NCI-H510A treated with DMSO at 0.1 percent for 48 hours (cell line): Measurements from ENCODE around the gene PRSS2.

Experiments used
- DNase-seq: peaks from one replicate; lab custom pipeline; 2025; lab: John Stamatoyannopoulos, UW

Gene PRSS2

DNA sequence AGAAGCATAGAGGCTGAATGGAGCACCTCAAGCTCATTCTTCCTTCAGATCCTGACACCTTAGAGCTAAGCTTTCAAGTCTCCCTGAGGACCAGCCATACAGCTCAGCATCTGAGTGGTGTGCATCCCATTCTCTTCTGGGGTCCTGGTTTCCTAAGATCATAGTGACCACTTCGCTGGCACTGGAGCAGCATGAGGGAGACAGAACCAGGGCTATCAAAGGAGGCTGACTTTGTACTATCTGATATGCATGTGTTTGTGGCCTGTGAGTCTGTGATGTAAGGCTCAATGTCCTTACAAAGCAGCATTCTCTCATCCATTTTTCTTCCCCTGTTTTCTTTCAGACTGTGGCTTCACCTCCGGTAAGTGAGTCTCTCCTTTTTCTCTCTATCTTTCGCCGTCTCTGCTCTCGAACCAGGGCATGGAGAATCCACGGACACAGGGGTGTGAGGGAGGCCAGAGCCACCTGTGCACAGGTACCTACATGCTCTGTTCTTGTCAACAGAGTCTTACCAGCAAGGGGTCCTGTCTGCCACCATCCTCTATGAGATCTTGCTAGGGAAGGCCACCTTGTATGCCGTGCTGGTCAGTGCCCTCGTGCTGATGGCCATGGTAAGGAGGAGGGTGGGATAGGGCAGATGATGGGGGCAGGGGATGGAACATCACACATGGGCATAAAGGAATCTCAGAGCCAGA is 31.0 kb downstream of the PRSS2 start:
- DNase-seq: no peak

DNA sequence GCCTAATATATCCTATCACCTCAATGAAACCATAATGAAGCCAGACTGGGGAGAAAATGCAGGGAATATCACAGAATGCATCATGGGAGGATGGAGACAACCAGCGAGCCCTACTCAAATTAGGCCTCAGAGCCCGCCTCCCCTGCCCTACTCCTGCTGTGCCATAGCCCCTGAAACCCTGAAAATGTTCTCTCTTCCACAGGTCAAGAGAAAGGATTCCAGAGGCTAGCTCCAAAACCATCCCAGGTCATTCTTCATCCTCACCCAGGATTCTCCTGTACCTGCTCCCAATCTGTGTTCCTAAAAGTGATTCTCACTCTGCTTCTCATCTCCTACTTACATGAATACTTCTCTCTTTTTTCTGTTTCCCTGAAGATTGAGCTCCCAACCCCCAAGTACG is 31.5 kb downstream of the PRSS2 start:
- DNase-seq: no peak

DNA sequence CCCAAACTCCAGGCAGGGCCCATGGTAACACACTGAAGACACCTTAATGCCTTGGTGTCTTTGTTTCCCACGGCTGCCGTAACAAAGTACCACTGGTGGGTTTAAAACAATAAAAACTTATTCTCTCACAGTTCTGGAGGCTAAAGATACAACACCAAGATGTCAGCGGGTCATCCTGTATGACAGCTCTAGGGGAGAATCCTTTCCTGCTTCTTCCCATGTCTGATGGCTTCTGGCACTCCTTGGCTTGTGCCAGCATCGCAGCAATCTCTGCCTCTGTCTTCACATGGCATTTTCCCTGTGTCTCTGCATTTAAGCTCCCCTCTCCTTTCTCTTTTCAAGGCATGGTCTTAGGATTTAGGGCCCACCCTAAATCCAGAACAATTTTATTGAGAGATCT is 33.1 kb downstream of the PRSS2 start:
- no peak for DNase-seq

DNA sequence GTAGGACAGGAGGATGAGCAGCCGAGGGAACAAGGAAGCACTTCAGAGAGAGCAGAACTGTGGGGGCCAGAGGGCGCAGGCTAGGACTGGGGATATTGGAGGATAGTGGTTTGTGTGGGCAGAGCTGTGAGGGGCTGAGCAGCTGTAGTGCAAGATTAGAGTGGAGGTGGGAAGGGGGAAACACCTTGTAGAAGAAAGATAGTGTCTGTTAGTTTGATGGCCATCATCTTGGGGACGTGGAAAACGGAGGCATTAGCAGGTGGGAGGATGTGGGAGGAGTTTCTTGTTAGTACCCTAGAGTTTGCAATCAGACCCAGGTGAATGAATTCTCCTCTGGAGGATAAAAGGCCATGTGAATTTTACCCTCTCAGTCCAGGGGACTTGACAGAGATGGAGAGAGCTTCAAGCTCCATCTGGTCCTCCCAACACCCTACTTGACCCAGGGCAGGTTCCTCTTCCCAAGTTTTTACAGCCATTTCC is 34.0 kb downstream of the PRSS2 start:
- no peak for DNase-seq

DNA sequence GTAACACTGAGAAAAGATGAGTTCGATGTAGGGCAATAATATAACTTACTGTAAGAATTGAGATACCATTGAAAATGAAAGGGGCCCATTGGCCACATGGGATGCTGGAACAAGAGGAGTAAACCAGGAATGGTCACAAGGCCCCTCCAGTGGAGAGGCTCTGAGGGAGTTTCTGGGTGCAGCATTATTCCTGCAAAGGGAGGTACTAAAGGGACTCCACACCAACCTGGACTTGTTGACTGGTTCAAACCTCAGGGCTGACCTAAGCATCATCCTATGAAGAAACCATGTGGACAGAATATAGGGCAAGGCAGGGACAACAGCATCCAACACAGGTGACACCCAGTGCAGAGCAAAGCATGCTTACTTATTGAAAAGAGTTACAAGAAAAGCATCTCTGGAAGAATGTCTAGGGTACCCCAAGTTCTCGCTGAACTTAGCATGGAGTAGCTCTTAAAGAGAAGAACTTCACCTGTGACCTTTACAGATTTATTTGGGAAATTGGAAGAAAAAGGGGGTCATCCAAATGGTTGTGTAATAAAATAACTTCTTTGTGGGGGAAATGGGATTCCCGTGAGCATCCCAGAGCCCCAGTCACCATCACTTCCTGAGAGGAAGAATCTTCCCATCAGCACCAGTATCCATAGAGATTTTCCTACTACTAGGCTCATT is 34.7 kb downstream of the PRSS2 start:
- no peak for DNase-seq

DNA sequence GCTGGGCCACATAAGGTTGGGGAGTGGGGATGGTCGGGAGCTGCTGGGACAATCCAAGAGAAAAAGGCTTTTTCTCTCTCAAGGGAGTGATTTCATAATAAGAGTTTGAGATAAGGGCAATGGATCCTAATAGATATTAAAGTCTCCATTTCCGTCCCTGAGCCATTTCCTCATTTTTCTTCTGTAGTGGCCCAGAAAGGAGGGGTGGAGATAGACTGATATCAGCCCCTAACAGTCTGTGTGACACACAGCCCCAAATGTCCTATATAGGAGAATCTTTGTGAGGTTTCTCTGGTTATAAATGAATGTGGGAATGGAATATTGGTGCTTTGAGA is 35.2 kb downstream of the PRSS2 start:
- no peak for DNase-seq

DNA sequence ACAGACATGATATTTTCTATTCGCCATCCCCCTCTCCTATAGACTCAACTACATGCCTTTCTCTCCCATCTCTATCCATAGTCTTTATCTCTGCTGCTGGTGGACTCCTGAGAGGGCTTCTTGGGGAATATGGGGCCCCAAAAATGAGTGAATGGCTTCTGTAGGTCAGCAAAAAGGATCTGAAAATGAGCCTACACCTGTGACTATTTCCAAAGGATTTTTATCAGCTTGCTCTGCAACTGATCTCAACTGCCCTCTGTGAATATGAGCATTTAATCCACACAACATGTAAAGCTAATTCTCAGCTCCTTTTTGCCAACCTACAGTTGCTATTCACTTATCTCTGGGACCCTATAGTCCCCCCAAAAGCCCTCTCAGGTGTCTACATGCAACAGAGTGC is 36.2 kb downstream of the PRSS2 start:
- DNase-seq: no peak

DNA sequence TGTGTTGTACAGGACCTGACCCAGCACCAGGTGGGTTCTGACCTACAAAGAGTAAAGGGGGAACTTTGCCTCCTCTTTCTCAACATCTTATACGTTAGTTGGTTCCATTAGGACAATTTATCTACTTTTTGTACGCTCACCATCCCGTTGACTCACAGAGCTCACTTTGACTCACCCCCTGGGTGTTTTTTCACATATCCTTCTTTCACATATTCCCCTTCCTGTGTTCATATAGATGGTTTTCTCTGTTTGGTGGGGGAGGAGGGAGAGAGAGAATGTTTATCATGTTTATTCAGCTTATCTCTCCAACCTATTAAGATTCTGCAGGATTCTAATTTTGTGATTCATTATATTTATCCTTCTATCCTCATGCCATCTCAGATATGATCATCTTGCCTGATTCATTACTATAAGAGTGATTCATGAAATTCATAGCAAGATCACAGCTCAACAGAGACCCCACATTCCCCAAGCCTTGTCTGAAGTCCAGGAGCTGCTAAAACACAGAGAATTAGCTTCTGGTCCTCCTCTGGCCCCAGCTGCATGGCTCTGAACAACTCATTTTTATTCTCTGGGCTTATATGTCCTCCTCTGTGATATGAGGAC is 37.2 kb downstream of the PRSS2 start:
- DNase-seq: no peak

DNA sequence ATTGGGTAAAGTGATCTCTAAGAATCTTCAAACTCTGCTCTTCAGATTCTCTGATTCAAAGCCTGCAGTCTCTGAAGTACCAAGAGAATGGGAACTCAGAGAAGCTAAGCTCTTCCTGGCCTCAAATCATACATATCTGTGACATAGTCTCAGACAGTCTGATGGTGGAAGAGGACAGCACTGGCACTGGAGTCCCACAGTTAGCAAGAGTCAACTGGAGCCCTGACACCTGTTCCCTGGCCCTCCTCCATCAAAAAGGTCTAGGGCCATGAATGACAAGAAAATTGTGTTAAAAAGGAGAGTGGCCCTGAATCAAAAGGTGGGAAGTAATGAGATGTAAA is 37.7 kb downstream of the PRSS2 start:
- no peak for DNase-seq

DNA sequence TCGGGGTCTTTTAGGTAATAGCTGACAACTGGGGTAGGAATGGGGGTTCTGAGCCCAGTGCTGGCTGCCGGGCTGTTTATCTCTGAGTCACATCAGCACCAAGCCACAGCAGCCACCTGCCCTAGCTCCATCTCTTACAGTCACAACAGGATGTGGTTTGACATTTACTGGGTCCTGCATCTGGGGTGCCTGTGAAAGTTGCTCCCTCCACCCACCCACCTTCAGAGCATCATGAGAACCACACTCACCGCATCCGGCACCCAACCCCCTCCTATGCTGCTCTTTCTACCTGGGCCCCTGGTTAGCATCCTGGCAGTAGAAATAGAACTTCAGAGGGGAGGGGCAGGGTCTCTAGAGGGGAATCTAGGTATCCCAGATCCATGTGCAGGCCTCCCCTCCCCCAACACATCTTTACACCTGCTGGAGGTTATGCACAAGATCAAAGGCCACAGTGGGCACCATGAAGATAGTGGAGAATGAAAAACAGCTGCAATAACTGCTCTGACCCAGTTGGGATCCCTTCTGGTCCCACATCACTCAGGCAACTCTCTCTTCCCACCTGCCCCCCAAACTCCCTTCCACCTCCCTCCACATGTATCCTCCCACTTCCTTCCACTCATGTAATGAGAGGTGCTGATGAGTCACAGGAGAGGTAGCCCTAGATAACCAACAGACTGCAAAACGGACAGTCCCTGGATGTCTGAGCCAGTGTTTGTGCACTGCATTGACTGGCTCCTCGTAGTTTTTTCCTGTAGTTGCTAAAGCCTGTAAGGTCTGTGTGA is 38.2 kb downstream of the PRSS2 start:
- no peak for DNase-seq

DNA sequence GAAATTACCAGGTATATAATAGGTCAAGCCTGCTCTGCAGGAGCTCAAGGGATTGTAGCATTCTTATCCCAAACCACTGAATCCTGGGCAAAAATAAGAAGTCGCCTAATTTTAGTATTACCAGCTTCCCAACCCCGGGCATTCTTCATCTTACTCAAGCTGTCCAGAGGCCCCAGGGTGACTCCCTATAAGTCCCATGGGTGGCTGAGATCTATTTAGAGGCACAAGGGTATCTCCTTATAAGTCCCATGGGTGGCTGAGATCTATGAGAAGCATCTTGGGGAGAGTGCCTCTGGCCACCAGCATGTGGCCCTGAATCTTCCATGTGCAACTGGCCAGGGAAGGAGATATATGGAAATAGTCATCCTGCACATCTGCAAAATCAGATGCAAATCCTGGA is 38.9 kb downstream of the PRSS2 start:
- DNase-seq: no peak

DNA sequence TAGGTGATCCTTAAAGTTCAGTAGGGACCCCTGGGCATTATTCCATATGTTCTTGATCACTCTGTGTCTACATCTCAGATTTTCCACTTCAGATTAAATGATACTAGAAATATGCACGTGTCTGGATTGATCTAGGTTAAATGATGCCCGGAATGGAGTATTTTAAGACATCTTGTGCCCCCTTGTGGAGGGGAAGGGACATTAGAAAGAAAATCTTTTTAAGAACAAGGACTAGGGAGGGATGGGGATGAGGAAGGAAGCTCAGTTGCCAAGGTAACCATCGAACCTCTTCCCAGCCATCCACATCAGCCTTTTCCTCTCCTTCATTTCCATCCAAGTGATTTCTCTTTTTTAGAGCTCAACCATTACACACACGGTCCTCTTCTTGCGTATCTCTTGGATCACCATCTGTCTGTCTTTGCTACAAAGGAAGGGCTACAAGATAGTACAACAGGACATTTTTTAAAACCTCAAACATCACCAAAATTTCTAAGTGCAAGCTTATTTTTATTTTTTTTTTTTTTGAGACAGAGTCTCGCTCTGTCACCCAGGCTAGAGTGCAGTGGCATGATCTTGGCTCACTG is 40.5 kb downstream of the PRSS2 start:
- DNase-seq: no peak

DNA sequence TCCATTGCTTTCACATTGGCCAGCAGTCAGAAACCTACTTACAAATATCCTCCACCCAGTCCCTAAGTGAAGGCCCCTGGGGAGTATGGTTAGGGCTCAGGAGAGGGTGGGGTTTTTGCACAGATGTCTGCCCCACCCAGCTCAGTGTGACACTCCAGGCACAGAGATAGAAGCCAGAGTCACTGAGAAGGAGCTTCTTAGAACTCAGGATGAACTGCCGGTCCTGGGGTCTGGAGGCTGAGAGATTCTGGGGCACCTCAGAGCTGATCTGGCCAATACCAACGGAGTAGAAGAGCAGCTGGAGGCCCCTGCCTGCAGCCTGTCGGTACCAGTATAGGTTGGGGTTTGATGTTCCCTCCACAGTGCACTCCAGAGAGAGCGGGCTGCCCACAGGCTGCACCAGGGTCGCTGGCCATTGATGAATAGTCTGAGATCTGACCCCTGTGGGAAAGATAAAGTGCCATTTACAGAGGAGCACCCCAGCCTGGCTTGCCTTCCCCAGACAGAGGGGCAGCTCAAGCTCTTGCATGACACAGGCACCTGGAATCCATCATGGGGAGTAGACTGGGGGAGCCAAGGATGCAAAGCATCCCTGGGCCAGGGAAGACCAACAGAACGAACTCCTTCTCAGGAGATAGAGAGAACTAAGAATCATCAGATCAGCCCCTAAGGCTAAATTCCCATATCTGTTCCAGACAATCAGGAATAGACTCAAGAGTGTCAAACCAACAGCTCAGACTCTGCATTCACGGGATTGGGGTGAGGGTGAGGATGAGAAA is 41.9 kb downstream of the PRSS2 start:
- no peak for DNase-seq

DNA sequence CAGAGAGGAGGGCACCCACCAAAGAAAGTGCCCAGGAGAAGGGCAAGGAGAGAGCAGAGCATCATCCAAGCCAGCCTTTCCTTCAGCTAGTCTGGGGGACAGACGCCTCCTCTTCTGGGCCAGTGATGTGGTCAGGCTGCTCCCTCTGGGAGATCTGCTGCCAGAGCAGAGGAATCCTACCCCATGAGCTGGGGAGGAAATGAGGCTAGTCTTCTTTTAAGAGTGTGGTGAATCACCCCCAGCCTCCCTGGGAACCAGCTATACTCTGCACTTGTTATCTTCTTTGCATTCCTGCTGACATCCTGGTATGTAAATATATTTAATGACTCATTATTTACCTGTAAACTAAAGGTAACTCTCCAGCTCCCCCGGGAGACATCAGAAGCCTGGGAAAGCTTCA is 42.5 kb downstream of the PRSS2 start:
- DNase-seq: no peak

DNA sequence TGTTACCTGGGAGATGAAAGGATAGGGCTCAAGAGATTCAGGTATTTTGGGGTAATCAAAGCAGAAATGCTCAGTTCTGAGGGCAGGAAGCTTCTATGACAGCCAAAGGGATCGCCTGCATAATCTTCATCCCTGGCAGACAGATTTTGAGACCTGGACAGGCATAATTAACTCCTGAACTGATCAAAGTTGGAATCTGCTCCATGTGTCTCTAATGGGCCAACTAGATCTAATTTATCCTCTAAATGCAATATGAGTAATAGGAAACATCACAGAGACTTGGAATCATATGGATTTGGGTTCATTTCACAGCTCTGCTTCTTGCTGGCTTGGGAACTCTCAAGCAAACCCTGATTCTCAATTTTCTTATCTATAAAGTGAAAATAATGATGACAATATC is 42.9 kb downstream of the PRSS2 start:
- DNase-seq: no peak

DNA sequence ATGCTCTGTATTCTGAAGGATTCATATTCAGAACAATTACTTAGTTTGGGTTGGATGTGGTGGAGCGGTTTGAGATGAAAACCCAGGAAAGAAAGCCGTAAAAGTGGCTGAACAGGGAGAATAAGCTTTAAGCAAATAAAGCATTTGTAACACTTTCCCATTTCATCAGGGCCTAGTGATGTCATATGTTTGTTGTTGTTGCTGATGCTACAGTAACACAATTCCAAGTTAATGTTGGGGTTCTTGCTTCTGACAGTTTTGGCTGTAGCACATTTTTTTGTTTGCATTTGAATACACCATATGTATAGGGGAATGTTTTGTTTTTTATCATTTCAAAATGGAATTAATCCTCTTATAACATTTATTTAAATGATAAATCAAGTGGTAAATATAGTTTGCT is 43.7 kb downstream of the PRSS2 start:
- no peak for DNase-seq

DNA sequence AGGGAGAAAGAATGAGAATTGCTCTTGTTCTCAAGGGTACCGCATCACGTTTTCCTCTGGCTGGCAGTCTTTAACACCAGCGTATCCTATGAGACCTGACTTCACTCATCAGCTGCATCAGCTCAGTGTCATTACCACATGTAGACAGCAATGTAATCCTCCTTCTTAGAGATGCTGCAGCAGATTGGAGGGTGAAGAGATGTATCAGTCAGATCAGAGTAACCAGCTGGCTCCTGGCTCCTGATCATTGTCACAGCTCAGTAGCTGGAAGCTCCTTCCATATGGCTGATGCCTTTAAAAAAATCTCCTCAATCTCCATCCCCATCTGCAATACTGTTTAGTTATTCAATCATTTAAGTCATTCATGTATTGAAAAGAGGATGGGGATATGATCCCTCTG is 44.4 kb downstream of the PRSS2 start:
- DNase-seq: no peak

DNA sequence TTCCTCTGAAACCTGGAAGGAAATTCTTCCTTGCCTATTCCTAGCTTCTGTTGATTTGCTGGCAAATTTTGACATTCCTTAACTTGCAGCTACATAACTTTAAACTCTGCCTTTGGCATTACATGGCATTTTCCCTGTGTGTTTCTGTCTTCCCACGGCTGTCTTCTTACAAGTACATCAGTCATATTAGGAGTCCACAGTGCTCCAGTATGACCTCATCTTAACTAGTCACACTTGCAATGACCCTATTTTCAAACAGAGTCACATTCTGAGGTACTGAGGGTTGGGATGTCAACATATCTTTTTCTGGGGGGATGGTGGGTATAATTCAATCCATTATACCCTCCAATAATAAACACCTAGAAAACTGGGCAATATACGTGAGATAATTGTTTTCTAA is 46.7 kb downstream of the PRSS2 start:
- no peak for DNase-seq

DNA sequence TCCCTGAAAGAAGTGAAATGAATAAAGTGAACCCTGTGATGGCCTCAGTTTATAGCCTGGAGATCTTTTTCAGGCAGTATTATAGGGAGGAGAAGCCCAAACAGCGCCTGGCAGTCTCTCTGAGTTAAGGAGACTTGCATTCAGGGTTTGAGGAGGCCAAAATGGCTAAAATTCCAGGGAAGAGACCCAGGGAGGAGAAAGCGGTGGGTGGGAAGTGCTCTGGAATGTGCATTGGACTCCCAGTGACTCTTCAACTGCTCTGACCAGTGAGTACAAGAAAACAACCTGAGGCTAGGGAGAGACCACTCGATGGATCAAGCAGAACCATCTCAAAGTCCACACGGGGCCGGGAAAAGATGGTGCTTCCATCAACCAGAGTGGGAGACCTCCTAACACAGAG is 48.8 kb downstream of the PRSS2 start:
- no peak for DNase-seq

DNA sequence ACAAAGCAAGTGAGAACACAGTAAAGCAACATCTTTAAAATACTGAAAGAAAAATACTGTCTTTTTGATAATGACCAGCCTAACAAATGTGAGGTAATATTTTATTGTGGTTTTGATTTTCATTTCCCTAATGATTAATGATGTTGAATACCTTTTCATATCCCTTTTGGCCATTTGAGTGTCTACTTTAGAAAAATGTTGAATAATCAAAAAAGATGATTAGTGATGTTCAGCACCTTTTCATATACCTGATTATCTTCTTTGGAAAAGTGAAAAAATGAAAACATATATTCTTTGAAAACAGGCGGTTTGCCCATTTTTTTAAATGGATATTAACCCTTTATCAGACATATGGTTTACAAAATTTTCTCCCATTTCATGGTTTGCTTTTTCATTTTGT is 51.9 kb downstream of the PRSS2 start:
- no peak for DNase-seq
